CD8-positive, alpha-beta memory T cell (primary cell): ENCODE measurements around the gene PDE6A. TPM values are rescaled to one million over a fixed set of nuclear protein-coding genes. Genes with fewer than 3 reads are reported as not detected.

Source experiments
- CTCF ChIA-PET: fragments of 350-600 bp; sonication (Branson Sonifier 250); formaldehyde crosslinking; loops from one replicate; lab custom pipeline; 2021; ENCODE audit warnings: antibody characterized with exemption; lab: Charles Lee
- POLR2A ChIA-PET: fragments of 350-600 bp; sonication (Branson Sonifier 250); formaldehyde crosslinking; loops from one replicate; lab custom pipeline; 2021; ENCODE audit warnings: antibody characterized with exemption; lab: Charles Lee
- DNase-seq, 5 donors: peaks; one replicate each; pipeline versions ENCODE4 v3.0.0 to v3.0.0-alpha.2; 2020 to 2022; ENCODE audit warnings: mixed read lengths in 1 of 5
- H3K27ac ChIP-seq: one replicate; pipeline ENCODE4 v1.7.0; 2013; ENCODE audit warnings: low read depth, mild to moderate bottlenecking, low read length, moderate library complexity
- H3K27me3 ChIP-seq: 2 replicates; pipeline ENCODE4 v1.7.0; 2013; ENCODE audit warnings: low read length, mild to moderate bottlenecking; ENCODE audit not compliant: insufficient read depth, poor library complexity, severe bottlenecking
- H3K36me3 ChIP-seq: 2 replicates; pipeline ENCODE4 v1.7.0; 2013; ENCODE audit warnings: mild to moderate bottlenecking, low read length, moderate library complexity; ENCODE audit not compliant: insufficient read depth
- H3K4me1 ChIP-seq: 2 replicates; pipeline ENCODE4 v1.7.0; 2013; ENCODE audit warnings: mild to moderate bottlenecking, low read length, moderate library complexity; ENCODE audit not compliant: insufficient read depth
- H3K4me3 ChIP-seq: 2 replicates; pipeline ENCODE4 v1.7.0; 2013; ENCODE audit warnings: mild to moderate bottlenecking, low read length
- H3K9me3 ChIP-seq: 2 replicates; pipeline ENCODE4 v1.7.0; 2013; ENCODE audit warnings: mild to moderate bottlenecking, low read length
- H3K27ac Mint-ChIP-seq, 8 donors: one replicate each; pipeline ENCODE4 v1.8.0; 2020 to 2021; ENCODE audit warnings: mixed read lengths in 8 of 8, mild to moderate bottlenecking in 6 of 8, inconsistent platforms in 3 of 8, moderate library complexity in 3 of 8
- H3K27me3 Mint-ChIP-seq, 2 donors: one replicate each; pipeline ENCODE4 v1.8.0; 2020 to 2021; ENCODE audit warnings: mixed read lengths in 2 of 2, mild to moderate bottlenecking in 1 of 2, moderate library complexity in 1 of 2
- H3K36me3 Mint-ChIP-seq, 3 donors: one replicate each; pipeline ENCODE4 v1.8.0; 2020 to 2021; ENCODE audit warnings: mixed read lengths in 3 of 3, inconsistent platforms in 1 of 3, mild to moderate bottlenecking in 1 of 3
- H3K4me1 Mint-ChIP-seq, 3 donors: one replicate each; pipeline ENCODE4 v1.8.0; 2020 to 2021; ENCODE audit warnings: mixed read lengths in 3 of 3, inconsistent platforms in 1 of 3, mild to moderate bottlenecking in 1 of 3
- H3K4me3 Mint-ChIP-seq, 7 donors: one replicate each; pipeline ENCODE4 v1.8.0; 2020 to 2021; ENCODE audit warnings: mixed read lengths in 7 of 7, mild to moderate bottlenecking in 6 of 7, moderate library complexity in 4 of 7, inconsistent platforms in 2 of 7
- H3K9me3 Mint-ChIP-seq, 5 donors: one replicate each; pipeline ENCODE4 v1.8.0; 2020 to 2022; ENCODE audit warnings: mixed read lengths in 5 of 5, mild to moderate bottlenecking in 3 of 5, moderate library complexity in 2 of 5, inconsistent platforms in 1 of 5
- polyA plus RNA-seq: library from polyadenylated mRNA; unstranded; fragments of 300-500 nt; fragmentation: Illumina TruSeq; gene quantifications from one replicate; pipeline ENCODE4 v1.2.3, GENCODE V29; 2021
- total RNA-seq, 2 experiments: library from RNA; stranded (reverse); gene quantifications; one replicate each; pipeline ENCODE4 v1.2.3, GENCODE V29; 2021

The PDE6A gene
- total and polyA plus RNA-seq, 3 experiments from 2014 or later = not detected

DNA sequence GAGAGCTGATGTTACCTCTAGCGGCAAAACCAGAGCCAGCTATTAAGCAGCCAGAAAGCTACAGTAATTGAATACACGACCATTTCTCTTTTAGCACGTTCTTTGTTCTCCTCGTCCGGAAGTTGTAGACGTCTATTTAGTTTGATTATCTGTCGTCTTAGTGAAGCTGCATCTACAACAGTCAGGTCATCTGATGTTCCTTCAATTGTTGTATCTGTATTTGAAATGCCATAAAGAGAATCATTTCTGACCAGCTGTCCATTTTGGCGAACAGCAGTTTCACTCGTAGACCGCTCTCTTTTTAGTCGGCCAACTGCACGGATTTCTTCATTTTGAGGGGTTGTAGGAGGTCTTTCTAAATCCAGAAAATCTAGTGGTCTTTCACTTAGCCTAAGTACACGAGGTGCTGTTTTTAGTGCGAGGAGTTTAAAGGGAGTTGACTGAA lies 12.6 kb downstream of the PDE6A start:
- Mint-ChIP-seq H3K9me3 (no peaks in the 10 kb centered on the region), H3K36me3 (no peaks in the 10 kb centered on the region), H3K27me3 (peaks cover 6 to 32% of the 10 kb centered on the region in 2 donors), H3K4me3 (no peak overlapping the region), H3K4me1 (no peaks in the 10 kb centered on the region), H3K27ac (no peak overlapping the region)
- no peaks in the 10 kb centered on the region for H3K9me3 ChIP-seq
- no peak for DNase-seq
- H3K4me1 ChIP-seq = no peaks in the 10 kb centered on the region
- POLR2A ChIA-PET = no interaction called here
- H3K27ac ChIP-seq = no peak overlapping the region
- CTCF ChIA-PET = no interaction called here
- H3K4me3 ChIP-seq = no peak overlapping the region
- H3K27me3 ChIP-seq = no peaks in the 10 kb centered on the region
- no peaks in the 10 kb centered on the region for H3K36me3 ChIP-seq

DNA sequence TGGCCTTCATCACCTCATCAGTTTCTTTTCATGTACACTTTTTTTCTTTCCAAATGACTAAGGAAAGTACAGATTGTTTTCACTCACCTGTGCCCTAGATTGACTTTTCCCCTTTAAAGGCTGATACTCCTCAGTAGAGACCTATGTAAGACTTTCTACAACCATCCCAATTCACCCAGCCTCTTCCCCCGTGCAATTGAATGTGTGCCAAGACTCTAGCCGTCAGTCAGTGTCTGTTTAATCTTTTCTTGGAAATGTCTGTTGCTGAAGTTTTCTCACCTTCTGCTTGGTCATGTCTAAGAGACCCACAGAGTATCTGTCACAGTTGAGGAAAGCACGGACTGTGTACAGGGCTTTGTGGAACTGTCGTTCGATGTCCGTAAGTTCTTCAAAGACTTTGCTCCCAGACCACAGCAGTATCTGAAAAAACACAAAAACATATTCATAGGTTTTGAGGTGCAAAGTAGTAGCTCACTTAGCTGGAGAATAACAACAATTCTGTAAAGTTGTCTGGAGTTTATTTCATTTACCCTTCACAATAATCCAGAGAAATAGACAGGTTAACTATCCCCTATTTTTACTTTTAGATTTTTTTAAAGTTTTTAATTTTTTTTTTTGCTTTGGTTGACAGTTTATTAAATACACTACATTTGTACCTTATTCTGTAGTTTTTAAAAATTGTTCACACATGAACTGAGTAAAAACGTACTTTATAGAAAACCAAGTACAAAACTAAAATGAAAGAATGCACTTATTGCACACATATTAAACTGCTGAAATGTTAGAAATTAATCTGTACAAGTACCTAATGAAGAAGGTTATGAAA lies 13.6 kb downstream of the PDE6A start:
- peaks cover 6 to 32% of the 10 kb centered on the region in 2 donors for H3K27me3 Mint-ChIP-seq

DNA sequence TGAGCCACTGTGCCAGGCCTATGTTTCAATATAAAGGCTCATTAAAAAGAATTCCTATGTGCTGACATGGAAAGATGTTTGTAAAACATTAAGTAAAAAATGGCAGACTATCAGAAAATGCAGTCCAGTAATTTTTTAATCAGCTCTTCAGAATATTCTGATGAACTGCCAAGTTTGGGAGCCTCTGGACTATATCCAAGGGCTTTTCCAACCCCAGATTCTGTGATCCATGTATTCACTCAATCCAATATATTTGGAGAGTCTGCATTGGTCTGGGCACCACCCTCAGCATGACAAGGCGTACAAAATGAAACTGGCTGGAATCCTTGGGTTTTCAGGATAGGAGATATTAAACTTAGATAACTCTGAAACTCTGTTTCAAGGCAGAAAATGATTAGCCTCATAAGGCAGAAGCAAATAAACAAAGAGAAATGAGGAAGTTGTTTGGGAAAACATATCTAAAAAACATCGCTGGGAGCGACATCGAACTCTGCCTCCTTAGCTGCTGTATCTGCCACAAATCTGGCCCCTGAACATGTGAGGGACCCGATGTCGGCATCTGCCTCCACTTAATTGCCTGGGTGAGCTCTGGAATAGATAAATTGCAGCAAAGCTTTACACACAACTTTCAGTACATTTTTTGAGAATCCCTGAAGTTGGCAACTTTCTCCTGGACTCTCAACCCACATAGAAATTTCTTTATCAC lies 14.4 kb downstream of the PDE6A start:
- no peak overlapping the region for H3K4me3 Mint-ChIP-seq
- Histone ChIP-seq H3K27me3 (no peaks in the 10 kb centered on the region), H3K9me3 (no peaks in the 10 kb centered on the region), H3K4me3 (no peak overlapping the region), H3K27ac (peak overlapping the region; percentile 31), H3K4me1 (no peaks in the 10 kb centered on the region), H3K36me3 (no peaks in the 10 kb centered on the region)
- DNase-seq = no peak
- H3K27me3 Mint-ChIP-seq = peaks cover 3 to 32% of the 10 kb centered on the region in 2 donors
- H3K9me3 Mint-ChIP-seq = no peaks in the 10 kb centered on the region
- H3K4me1 Mint-ChIP-seq = no peaks in the 10 kb centered on the region
- H3K27ac Mint-ChIP-seq = no peak overlapping the region
- no peaks in the 10 kb centered on the region for H3K36me3 Mint-ChIP-seq
- ChIA-PET CTCF (interaction anchor here (1.0 kb wide), 1 partner anchor 29 kb away, joined by 3 read pairs; no protein-coding TSS in a partner anchor), POLR2A (no interaction called here)

More for the DNA sequence above, 13.6 kb downstream of the PDE6A start:
- no peaks in the 10 kb centered on the region for H3K9me3 Mint-ChIP-seq
- H3K36me3 Mint-ChIP-seq = no peaks in the 10 kb centered on the region
- no peak overlapping the region for H3K4me3 ChIP-seq
- no peak overlapping the region for H3K27ac Mint-ChIP-seq
- no peak for DNase-seq
- no peaks in the 10 kb centered on the region for H3K4me1 Mint-ChIP-seq
- POLR2A ChIA-PET = no interaction called here
- no peak overlapping the region for H3K4me3 Mint-ChIP-seq
- no peaks in the 10 kb centered on the region for H3K27me3 ChIP-seq
- H3K9me3 ChIP-seq = no peaks in the 10 kb centered on the region
- H3K4me1 ChIP-seq = no peaks in the 10 kb centered on the region
- no peaks in the 10 kb centered on the region for H3K36me3 ChIP-seq
- CTCF ChIA-PET = interaction anchor here (1.0 kb wide), 1 partner anchor 29 kb away, joined by 3 read pairs; no protein-coding TSS in a partner anchor
- H3K27ac ChIP-seq = no peak overlapping the region

DNA sequence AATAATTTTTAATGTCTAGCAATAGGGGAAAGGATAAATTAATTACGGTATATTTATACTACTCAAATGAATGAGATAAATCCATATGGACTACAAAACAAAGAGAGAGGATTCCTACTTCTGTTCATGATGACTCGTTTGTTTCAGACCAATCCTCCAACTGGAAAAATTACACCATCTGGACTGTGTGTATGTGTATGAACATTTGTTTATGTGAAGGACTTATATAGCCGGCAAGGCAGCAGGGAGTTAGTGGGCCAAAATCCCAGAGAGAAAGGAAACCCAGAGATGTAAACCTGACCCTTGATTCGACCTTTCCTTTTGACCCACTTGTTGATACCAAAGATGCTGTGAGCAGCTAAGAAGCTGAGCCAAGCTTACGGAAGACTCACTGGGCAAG lies 20.1 kb downstream of the PDE6A start:
- Mint-ChIP-seq H3K4me1 (no peaks in the 10 kb centered on the region), H3K27ac (peak overlapping the region in 1 of 8 donors; percentile 55), H3K27me3 (peaks cover 4 to 14% of the 10 kb centered on the region in 2 donors), H3K4me3 (no peak overlapping the region), H3K9me3 (no peaks in the 10 kb centered on the region), H3K36me3 (no peaks in the 10 kb centered on the region)
- Histone ChIP-seq H3K9me3 (no peaks in the 10 kb centered on the region), H3K36me3 (no peaks in the 10 kb centered on the region), H3K27ac (no peak overlapping the region), H3K27me3 (no peaks in the 10 kb centered on the region), H3K4me3 (no peak overlapping the region), H3K4me1 (no peaks in the 10 kb centered on the region)
- no peak for DNase-seq
- CTCF ChIA-PET = no interaction called here
- POLR2A ChIA-PET = no interaction called here

DNA sequence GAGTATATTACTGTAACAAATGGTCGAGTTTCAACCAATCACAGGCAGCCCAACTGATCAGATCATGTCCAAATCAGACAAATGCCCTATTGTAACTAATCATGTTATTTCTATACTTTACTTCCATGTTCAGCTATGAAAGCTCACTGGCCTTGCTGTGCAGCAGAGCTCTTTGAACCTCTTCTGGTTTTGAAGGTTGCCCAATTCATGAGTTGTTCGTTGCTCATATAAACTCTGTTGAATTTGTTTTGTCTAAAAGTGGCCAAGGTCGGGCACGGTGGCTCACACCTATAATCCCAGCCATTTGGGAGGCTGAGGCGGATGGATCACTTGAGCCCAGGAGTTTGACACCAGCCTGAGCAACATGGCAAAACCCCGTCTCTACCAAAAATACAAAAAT lies 21.6 kb downstream of the PDE6A start:
- no peak overlapping the region for H3K27ac ChIP-seq
- Mint-ChIP-seq H3K9me3 (no peaks in the 10 kb centered on the region), H3K4me3 (no peak overlapping the region), H3K27me3 (peaks cover 3 to 11% of the 10 kb centered on the region in 2 donors), H3K27ac (no peak overlapping the region), H3K36me3 (no peaks in the 10 kb centered on the region), H3K4me1 (no peaks in the 10 kb centered on the region)
- ChIA-PET POLR2A (no interaction called here), CTCF (no interaction called here)
- no peaks in the 10 kb centered on the region for H3K9me3 ChIP-seq
- no peak overlapping the region for H3K4me3 ChIP-seq
- no peaks in the 10 kb centered on the region for H3K27me3 ChIP-seq
- H3K36me3 ChIP-seq = no peaks in the 10 kb centered on the region
- H3K4me1 ChIP-seq = no peaks in the 10 kb centered on the region
- no peak for DNase-seq

DNA sequence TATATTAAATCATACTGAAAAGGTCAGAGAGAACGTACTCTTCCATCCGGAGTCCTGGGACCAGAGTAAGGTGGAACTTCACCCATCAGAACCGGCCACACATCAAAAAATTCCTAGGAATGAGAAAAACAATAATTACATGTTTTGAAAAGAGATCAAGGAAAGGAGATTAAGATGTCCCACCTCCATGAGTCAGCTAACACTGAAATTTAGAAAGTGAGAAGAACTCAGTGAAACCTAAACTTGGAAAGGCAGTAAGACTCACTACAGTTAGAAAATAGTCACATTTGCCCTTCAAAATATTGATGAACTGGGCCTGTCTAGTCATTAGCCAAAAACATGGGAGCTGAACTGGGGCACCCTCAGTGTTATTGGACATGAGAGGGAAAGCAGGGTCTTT lies 23.0 kb downstream of the PDE6A start:
- no peak for DNase-seq
- CTCF ChIA-PET = interaction anchor here (1.2 kb wide), 1 partner anchor 14 kb away, joined by 5 read pairs; no protein-coding TSS in a partner anchor
- no peak overlapping the region for H3K4me3 Mint-ChIP-seq

DNA sequence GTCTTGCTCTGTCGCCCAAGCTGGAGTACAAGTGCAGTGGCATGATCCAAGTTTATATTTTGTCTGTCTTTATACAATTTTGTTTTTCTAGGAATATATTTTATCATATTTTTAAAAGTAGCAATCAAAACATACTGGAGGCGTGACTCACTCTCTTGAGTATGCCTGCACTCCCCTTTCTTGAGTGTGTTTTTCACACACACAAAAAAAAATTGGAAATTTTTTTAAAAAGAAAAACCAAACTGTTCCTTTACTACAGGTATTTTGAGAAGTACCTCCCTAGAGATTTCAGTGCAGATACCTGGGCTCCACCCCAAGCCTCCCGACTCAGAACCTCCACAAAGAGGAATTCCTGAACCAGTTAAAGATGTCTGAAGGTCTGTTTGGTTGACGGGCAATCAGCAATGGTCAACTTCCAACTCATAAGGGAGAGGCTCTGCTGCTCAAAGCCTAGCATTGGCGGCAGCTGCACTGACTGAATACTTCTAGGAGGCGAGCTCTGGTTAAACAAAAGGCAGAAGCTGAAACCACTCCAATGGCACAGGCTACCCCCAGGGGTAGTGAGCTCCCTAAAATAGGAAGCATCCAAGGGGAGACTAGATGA lies 27.4 kb downstream of the PDE6A start:
- ChIA-PET POLR2A (no interaction called here), CTCF (no interaction called here)
- Histone ChIP-seq H3K27me3 (no peaks in the 10 kb centered on the region), H3K4me1 (no peaks in the 10 kb centered on the region), H3K4me3 (no peak overlapping the region), H3K9me3 (no peaks in the 10 kb centered on the region), H3K36me3 (no peaks in the 10 kb centered on the region), H3K27ac (no peak overlapping the region)
- DNase-seq = no peak
- H3K4me1 Mint-ChIP-seq = no peaks in the 10 kb centered on the region
- peaks cover 9 to 32% of the 10 kb centered on the region in 2 donors for H3K27me3 Mint-ChIP-seq
- H3K4me3 Mint-ChIP-seq = no peak overlapping the region
- no peaks in the 10 kb centered on the region for H3K9me3 Mint-ChIP-seq
- H3K36me3 Mint-ChIP-seq = peaks cover 0 to 2% (median 0%) of the 10 kb centered on the region in 3 donors
- H3K27ac Mint-ChIP-seq = peak overlapping the region in 1 of 8 donors; percentile 19

More for the DNA sequence above, 23.0 kb downstream of the PDE6A start:
- Mint-ChIP-seq H3K36me3 (no peaks in the 10 kb centered on the region), H3K27me3 (peaks cover 3 to 19% of the 10 kb centered on the region in 2 donors), H3K9me3 (no peaks in the 10 kb centered on the region), H3K27ac (no peak overlapping the region), H3K4me1 (no peaks in the 10 kb centered on the region)
- H3K27ac ChIP-seq = no peak overlapping the region
- no peak overlapping the region for H3K4me3 ChIP-seq
- POLR2A ChIA-PET = no interaction called here
- no peaks in the 10 kb centered on the region for H3K36me3 ChIP-seq
- no peaks in the 10 kb centered on the region for H3K4me1 ChIP-seq
- no peaks in the 10 kb centered on the region for H3K27me3 ChIP-seq
- H3K9me3 ChIP-seq = no peaks in the 10 kb centered on the region
